Naive thymus-derived CD8-positive, alpha-beta T cell (primary cell): Measurements from ENCODE around the gene ADAMTS12. TPM values are rescaled to one million over a fixed set of nuclear protein-coding genes. Genes with fewer than 3 reads are reported as not detected.

Source experiments
- ATAC-seq, 2 donors: fragments of 150-1000 bp; cut with Tn5 transposase in 1 of 2; sonication (Bioruptor Pico), chemical (Tn5 transposase) in 1 of 2; 1 replicate in 1 of 2; 2 replicates in 1 of 2; pipeline ENCODE4 v1.10.0; 2021; ENCODE audit warnings: mild to moderate bottlenecking in 2 of 2, moderate library complexity in 2 of 2
- POLR2A ChIA-PET: fragments of 350-600 bp; sonication (Branson Sonifier 250); formaldehyde crosslinking; loops from one replicate; lab custom pipeline; 2021; ENCODE audit warnings: antibody characterized with exemption; lab: Charles Lee
- DNase-seq, 10 donors: peaks; one replicate each; pipeline versions ENCODE4 v3.0.0 to v3.0.0-alpha.2; 2020 to 2022
- H3K27ac Mint-ChIP-seq, 10 donors: one replicate each; pipeline ENCODE4 v1.8.0; 2020 to 2022; ENCODE audit warnings: mild to moderate bottlenecking in 10 of 10, mixed read lengths in 10 of 10, moderate library complexity in 4 of 10, inconsistent platforms in 1 of 10
- H3K27me3 Mint-ChIP-seq, 5 donors: one replicate each; pipeline ENCODE4 v1.8.0; 2021 to 2022; ENCODE audit warnings: mixed read lengths in 5 of 5
- H3K36me3 Mint-ChIP-seq, 3 donors: one replicate each; pipeline ENCODE4 v1.8.0; 2020 to 2022; ENCODE audit warnings: mixed read lengths in 3 of 3, mild to moderate bottlenecking in 2 of 3, inconsistent platforms in 1 of 3
- H3K4me1 Mint-ChIP-seq, 4 donors: one replicate each; pipeline ENCODE4 v1.8.0; 2021 to 2022; ENCODE audit warnings: mixed read lengths in 4 of 4
- H3K4me3 Mint-ChIP-seq, 10 donors: one replicate each; pipeline ENCODE4 v1.8.0; 2020 to 2022; ENCODE audit warnings: mild to moderate bottlenecking in 10 of 10, mixed read lengths in 10 of 10, moderate library complexity in 6 of 10, inconsistent platforms in 1 of 10
- H3K9me3 Mint-ChIP-seq, 9 donors: one replicate each; pipeline ENCODE4 v1.8.0; 2020 to 2022; ENCODE audit warnings: mixed read lengths in 9 of 9, mild to moderate bottlenecking in 3 of 9, inconsistent platforms in 1 of 9, moderate library complexity in 1 of 9
- polyA plus RNA-seq, 3 donors: library from polyadenylated mRNA; unstranded; fragments of 300-500 nt; fragmentation: Illumina TruSeq; gene quantifications; one replicate each; pipeline ENCODE4 v1.2.3, GENCODE V29; 2021
- total RNA-seq, 8 experiments: library from RNA in 2 of 8; stranded (reverse) in 2 of 8; gene quantifications; one replicate each; pipeline ENCODE4 v1.2.3 and lab custom pipeline; 2021 to 2026

The ADAMTS12 gene
- total and polyA plus RNA-seq, 5 experiments from 2014 or later: 0.05 TPM; not detected in 4

DNA sequence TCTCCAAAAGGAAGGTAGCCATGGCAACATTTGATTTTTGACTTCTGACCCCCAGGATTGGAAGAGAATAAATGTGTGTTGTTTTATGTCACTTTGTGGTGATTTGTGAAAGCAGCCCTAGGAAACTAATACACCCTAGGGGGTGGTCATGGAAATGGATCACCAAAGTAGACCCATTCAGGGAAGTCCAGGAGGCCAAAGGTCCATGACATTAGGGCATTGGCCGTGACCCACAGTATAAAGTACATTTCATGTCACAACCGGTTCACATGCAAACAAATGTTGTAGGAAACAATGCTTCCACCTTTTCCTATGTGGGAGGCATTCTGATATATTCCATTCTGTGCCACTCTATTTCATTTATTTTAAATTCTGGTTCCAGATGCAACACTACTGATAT lies 128.4 kb downstream of the ADAMTS12 start:
- peaks cover 0 to 6% (median 0%) of the 10 kb centered on the region in 5 donors for H3K27me3 Mint-ChIP-seq
- no peaks in the 10 kb centered on the region for H3K36me3 Mint-ChIP-seq
- no peak overlapping the region for H3K27ac Mint-ChIP-seq
- ATAC-seq: no peak
- H3K9me3 Mint-ChIP-seq: no peaks in the 10 kb centered on the region
- POLR2A ChIA-PET: no interaction called here
- DNase-seq: no peak
- peaks cover 0 to 18% (median 3%) of the 10 kb centered on the region in 4 donors for H3K4me1 Mint-ChIP-seq
- no peak overlapping the region for H3K4me3 Mint-ChIP-seq

DNA sequence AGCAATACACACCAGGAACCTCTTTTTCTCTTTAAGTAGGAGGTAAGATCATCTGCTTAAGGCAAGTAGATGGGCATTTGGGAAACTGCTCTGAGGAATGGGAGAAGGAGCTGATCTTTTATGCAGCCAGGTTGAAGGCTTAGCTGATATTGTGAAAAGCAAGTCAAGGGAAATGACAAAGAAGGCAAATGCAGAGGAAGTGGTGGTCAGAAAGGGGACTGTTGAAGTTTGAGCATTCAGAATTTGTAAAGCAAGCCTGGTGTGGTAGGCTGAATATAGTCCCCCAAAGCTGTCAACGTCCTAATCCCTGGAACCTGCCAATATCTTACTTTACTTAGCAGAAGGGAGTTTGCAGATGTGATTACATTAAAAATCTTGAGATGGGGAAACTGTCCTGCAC lies 128.9 kb downstream of the ADAMTS12 start:
- POLR2A ChIA-PET: no interaction called here
- peak overlapping the region in 1 of 10 donors; percentile 19 for H3K27ac Mint-ChIP-seq
- peaks cover 0 to 18% (median 3%) of the 10 kb centered on the region in 4 donors for H3K4me1 Mint-ChIP-seq

DNA sequence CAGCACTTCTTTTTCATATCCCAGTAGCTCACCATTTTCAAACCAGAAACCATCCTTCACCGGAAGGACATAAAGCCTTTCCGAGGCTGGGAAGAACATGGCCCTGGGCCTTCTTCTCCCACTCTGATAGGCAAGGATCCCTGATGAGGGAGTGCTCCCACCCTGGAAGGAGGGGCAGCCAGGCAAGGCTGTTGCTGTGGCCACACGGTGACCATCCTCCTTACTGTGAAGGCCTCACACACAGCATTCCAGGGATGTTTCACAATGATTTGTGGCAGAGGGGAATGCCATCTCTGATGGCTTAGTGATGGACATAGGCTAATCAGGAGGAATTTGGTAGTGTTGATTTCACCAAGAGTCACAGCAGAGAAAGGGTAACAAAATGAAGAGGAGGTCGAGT lies 130.7 kb downstream of the ADAMTS12 start:
- H3K4me1 Mint-ChIP-seq: peaks cover 0 to 18% (median 3%) of the 10 kb centered on the region in 4 donors
- DNase-seq (no peak), ATAC-seq (no peak)
- POLR2A ChIA-PET: no interaction called here
- no peak overlapping the region for H3K4me3 Mint-ChIP-seq
- H3K27me3 Mint-ChIP-seq: peaks cover 0 to 4% (median 0%) of the 10 kb centered on the region in 5 donors
- no peaks in the 10 kb centered on the region for H3K9me3 Mint-ChIP-seq
- no peak overlapping the region for H3K27ac Mint-ChIP-seq
- H3K36me3 Mint-ChIP-seq: no peaks in the 10 kb centered on the region

More for the DNA sequence above, 128.9 kb downstream of the ADAMTS12 start:
- ATAC-seq: no peak
- no peak overlapping the region for H3K4me3 Mint-ChIP-seq
- H3K9me3 Mint-ChIP-seq: no peaks in the 10 kb centered on the region
- peaks cover 0 to 7% (median 0%) of the 10 kb centered on the region in 5 donors for H3K27me3 Mint-ChIP-seq
- no peaks in the 10 kb centered on the region for H3K36me3 Mint-ChIP-seq
- DNase-seq: no peak

DNA sequence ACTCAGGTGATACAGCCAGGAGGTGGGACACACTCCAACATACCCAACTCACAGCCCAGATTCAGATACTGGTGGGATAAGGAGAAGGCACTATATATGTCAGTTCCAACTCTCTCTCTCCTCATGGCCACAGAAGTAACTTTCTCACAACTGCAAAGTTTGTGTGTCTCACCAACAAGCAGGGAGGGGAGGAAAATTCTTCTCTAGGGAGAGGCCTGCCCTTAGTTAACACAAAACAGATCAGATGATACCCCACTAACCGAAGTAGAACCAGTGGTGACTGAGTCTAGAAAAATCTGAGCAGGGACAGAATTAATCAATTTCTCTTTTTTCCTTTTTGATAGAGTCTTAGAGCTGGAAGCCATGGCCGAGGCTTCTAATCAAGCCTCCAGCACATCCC lies 133.1 kb downstream of the ADAMTS12 start:
- DNase-seq: no peak
- POLR2A ChIA-PET: no interaction called here
- Mint-ChIP-seq H3K27me3 (peaks cover 0 to 4% (median 0%) of the 10 kb centered on the region in 5 donors), H3K4me1 (peaks cover 0 to 9% (median 3%) of the 10 kb centered on the region in 4 donors), H3K27ac (peak overlapping the region in 1 of 10 donors; percentile 37), H3K36me3 (no peaks in the 10 kb centered on the region), H3K9me3 (no peaks in the 10 kb centered on the region), H3K4me3 (no peak overlapping the region)
- ATAC-seq: no peak

DNA sequence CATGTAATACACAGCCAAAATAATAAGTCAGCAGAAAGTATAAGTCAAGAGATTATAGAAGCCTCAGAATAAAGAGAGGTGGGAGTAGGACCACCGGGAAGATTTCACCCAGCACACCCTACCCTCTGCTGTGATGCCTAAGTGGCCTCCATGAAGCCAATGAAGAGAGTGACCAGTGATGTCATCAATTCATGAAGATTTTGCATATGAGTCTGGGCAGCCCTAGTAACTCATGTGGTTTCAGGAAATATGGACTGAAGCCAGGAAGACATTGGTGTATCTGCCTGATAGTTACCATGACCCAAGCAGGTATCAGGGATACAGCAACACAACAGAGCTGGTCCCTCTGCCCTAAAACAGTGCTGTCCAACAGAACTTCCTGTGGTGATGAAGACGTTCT lies 135.3 kb downstream of the ADAMTS12 start:
- Mint-ChIP-seq H3K27me3 (peaks cover 0 to 10% (median 0%) of the 10 kb centered on the region in 5 donors), H3K36me3 (no peaks in the 10 kb centered on the region), H3K4me3 (no peak overlapping the region), H3K27ac (no peak overlapping the region), H3K4me1 (no peaks in the 10 kb centered on the region), H3K9me3 (no peaks in the 10 kb centered on the region)
- no peak for DNase-seq
- ATAC-seq: no peak
- POLR2A ChIA-PET: no interaction called here

DNA sequence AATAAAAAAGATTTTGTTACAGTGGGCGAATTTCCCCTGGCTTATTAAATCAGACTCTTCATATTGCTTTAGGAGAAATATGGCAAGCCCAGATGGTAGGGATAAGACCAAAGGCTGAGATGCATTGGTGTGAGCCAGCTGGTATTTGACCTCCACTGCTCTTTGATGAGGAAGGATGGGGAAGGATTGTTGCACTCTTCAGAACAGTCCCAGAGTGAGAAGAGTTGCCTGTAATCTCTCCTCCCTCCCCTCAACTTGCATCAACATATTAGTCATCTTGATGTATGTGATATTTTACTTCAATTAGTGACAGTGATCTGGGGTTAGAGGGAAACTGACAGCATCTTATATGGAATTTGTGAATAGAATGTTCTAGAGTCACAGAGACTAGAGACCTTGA lies 136.6 kb downstream of the ADAMTS12 start:
- H3K27ac Mint-ChIP-seq: no peak overlapping the region
- DNase-seq: no peak
- H3K4me3 Mint-ChIP-seq: no peak overlapping the region
- POLR2A ChIA-PET: no interaction called here
- ATAC-seq: no peak
- peaks cover 0 to 10% (median 0%) of the 10 kb centered on the region in 5 donors for H3K27me3 Mint-ChIP-seq
- no peaks in the 10 kb centered on the region for H3K36me3 Mint-ChIP-seq
- H3K9me3 Mint-ChIP-seq: no peaks in the 10 kb centered on the region
- H3K4me1 Mint-ChIP-seq: no peaks in the 10 kb centered on the region

DNA sequence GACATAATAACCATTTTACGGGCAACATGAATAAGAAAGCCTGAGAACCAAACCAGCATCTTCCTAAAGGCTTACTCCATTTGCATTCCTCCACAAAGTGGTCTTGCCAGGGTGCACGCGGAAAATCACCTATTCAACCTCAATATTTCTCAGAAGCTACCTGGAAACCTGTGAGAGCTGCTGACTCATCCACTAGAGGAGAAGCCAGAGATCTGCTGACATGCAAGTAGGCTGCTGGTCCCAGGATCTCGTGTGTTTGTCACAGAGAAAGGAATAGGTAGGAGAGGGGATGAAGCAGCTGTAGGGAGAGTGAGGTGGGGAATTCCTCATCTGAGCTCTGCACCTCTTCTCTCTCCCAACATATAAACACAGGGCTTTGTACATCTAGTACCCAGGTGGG lies 138.1 kb downstream of the ADAMTS12 start:
- POLR2A ChIA-PET: no interaction called here
- DNase-seq (no peak), ATAC-seq (no peak)
- Mint-ChIP-seq H3K9me3 (no peaks in the 10 kb centered on the region), H3K4me1 (no peaks in the 10 kb centered on the region), H3K27me3 (peaks cover 0 to 10% (median 0%) of the 10 kb centered on the region in 5 donors), H3K4me3 (no peak overlapping the region), H3K36me3 (no peaks in the 10 kb centered on the region), H3K27ac (no peak overlapping the region)

DNA sequence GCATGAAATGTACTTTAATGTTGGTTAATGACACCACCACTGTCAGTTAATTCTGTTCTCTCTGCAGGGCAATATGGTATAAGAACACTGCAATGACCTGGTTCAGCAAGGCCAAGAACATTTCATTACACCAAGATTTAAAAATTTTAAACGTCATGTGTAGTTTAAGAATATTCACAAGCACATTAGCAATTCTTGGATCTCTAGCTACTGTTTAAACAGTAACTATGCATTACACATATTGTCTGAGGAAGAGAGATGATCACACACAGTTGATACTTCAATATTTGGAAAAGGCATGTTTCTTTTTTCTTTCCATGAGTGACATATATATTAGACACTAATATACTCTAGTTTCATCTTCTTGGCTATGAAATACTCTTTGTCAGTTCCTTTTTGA lies 143.0 kb downstream of the ADAMTS12 start:
- Mint-ChIP-seq H3K27me3 (peaks cover 0 to 10% (median 0%) of the 10 kb centered on the region in 5 donors), H3K36me3 (no peaks in the 10 kb centered on the region), H3K4me3 (no peak overlapping the region), H3K9me3 (no peaks in the 10 kb centered on the region), H3K27ac (no peak overlapping the region), H3K4me1 (no peaks in the 10 kb centered on the region)
- POLR2A ChIA-PET: no interaction called here
- ATAC-seq (no peak), DNase-seq (no peak)

DNA sequence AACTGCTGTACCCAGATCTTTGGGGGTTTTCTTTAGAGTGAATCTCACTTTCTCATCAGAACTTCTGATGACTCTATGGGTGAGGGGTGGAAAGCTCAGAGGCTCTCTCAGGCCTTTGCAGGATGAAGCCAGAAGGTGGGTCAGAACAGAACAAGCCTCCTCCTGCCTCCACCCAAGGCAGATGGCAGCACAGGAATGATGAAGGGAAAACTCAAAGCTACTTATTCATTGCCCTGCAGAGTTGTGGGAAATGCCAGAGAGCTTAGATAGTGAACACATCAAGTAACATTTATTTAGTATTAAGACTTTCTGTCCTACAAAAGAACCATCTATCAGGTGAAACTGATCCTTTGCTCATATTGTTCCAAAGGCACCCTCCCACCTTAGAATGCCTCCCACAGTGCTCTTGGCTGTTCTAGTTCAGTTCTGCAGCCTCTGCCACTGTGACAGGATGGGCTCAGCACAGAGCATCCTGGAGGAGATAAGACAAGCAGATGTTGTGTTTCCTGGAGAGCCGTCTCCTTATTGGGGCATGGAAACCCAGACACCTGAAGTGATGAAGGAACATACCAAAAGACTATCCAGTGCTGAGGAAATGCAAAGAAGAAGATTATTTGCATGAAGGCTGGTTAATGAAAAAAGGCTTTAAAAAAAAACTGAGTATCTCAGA lies 146.6 kb downstream of the ADAMTS12 start:
- H3K9me3 Mint-ChIP-seq: no peaks in the 10 kb centered on the region
- no peak for ATAC-seq
- POLR2A ChIA-PET: no interaction called here

DNA sequence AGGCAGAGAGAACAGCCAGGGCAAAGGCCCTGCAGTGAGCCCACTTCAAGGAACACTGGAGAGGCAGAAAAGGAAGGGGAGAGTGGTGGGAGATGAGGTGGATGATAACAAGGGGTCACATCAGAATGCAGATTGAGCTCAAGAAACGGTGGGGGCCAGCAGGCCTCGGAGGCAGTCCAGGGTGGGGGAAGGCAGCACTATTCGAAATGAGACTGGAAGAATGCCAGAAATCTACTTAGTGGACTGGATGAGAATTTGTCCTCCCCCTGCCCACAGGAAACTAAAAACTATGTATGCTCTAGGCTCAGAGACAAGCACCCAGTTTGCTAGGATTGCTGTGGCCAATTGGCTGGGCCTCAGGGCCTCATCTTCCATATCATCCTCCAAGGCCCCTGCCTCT lies 148.7 kb downstream of the ADAMTS12 start:
- Mint-ChIP-seq H3K36me3 (no peaks in the 10 kb centered on the region), H3K27ac (no peak overlapping the region), H3K9me3 (no peaks in the 10 kb centered on the region), H3K27me3 (peaks cover 0 to 4% (median 0%) of the 10 kb centered on the region in 5 donors), H3K4me3 (no peak overlapping the region), H3K4me1 (no peaks in the 10 kb centered on the region)
- no peak for ATAC-seq
- no peak for DNase-seq
- POLR2A ChIA-PET: no interaction called here

More for the DNA sequence above, 146.6 kb downstream of the ADAMTS12 start:
- H3K27ac Mint-ChIP-seq: peak overlapping the region in 1 of 10 donors; percentile 36
- no peaks in the 10 kb centered on the region for H3K36me3 Mint-ChIP-seq
- DNase-seq: no peak
- H3K27me3 Mint-ChIP-seq: peaks cover 0 to 2% (median 0%) of the 10 kb centered on the region in 5 donors
- no peaks in the 10 kb centered on the region for H3K4me1 Mint-ChIP-seq
- no peak overlapping the region for H3K4me3 Mint-ChIP-seq

DNA sequence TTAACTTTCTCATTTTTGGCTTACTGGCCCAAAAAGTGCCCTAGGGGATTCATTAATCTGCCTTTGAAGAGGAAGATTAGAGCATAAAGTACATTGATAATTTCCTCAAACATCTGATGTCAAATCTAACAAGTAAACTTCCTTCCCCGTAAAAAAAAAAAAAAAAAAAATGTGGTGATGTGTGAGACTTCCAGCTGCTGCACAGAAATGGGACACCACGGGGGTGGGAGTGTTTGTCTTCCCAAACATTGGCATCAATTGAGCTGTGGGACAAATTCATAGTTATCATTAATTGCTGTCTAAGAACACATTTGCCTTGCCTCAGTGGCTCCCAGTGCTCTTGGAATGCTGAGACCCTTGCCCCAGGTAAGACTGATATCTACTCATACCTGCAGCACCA lies 149.6 kb downstream of the ADAMTS12 start:
- POLR2A ChIA-PET: no interaction called here
- Mint-ChIP-seq H3K36me3 (no peaks in the 10 kb centered on the region), H3K4me3 (no peak overlapping the region), H3K27ac (no peak overlapping the region), H3K4me1 (no peaks in the 10 kb centered on the region), H3K9me3 (no peaks in the 10 kb centered on the region), H3K27me3 (peaks cover 0 to 4% (median 0%) of the 10 kb centered on the region in 5 donors)
- no peak for ATAC-seq
- no peak for DNase-seq

DNA sequence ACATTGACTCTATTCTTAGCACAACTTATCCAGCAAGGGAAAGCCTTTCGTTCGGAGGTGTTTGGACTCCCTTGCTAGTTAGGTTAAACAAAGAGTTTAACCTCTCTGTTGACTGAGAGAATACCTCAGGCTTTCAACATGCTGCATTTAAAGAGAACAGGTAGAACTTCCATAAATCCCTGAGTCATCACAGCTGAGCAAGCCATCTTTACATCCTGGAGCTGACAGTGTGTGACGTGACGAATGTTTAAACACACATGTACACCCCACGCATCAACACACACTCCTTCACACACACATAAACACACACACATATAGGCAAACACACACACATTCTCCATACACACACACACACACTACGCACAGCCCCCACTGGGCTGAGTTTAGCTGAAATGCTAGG lies 152.8 kb downstream of the ADAMTS12 start:
- Mint-ChIP-seq H3K27ac (no peak overlapping the region), H3K36me3 (no peaks in the 10 kb centered on the region), H3K9me3 (no peaks in the 10 kb centered on the region), H3K4me1 (no peaks in the 10 kb centered on the region), H3K27me3 (peaks cover 0 to 6% (median 1%) of the 10 kb centered on the region in 5 donors), H3K4me3 (no peak overlapping the region)
- POLR2A ChIA-PET: no interaction called here
- no peak for ATAC-seq
- DNase-seq: no peak

DNA sequence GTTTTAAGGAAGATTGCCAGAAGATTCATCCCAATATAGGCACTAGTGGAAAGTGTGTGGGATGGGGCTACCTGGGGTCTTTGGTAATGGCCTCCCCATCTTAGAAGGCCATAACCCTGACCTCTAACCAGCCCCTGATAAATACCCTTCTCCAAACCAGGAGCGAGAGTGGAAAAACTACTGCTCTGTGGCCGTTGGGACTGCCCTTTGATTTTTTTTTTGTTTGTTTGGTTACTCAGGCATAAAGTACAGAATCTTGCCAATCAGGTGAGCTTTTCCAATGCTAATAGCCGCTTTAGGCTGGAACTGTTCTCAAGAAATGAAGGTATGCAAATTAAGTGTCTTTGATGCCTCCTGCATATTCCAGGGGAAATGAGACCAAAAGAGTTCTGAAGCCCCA lies 153.7 kb downstream of the ADAMTS12 start:
- H3K27ac Mint-ChIP-seq: no peak overlapping the region
- H3K36me3 Mint-ChIP-seq: no peaks in the 10 kb centered on the region
- POLR2A ChIA-PET: no interaction called here
- H3K27me3 Mint-ChIP-seq: peaks cover 0 to 9% (median 0%) of the 10 kb centered on the region in 5 donors
- no peak overlapping the region for H3K4me3 Mint-ChIP-seq
- ATAC-seq (no peak), DNase-seq (no peak)
- no peaks in the 10 kb centered on the region for H3K4me1 Mint-ChIP-seq
- H3K9me3 Mint-ChIP-seq: no peaks in the 10 kb centered on the region

DNA sequence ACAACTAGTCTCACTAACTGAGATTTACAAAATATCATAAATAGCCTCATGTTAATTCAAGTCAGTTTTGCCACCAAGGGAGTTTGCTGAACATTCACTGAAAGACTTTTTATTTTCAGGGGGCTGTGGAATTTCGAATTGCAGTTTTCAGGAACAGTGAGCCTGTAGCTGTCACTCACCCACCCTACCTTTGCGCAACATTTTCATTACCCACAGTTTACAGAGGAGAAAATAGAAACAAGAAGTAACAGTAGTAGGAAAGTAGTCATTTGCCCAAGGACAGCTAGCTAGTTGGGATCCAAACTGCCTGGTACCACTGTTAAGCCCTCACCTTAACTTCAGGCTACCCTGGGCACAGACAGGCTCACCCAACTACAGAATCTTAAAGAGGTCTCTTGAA lies 154.1 kb downstream of the ADAMTS12 start:
- DNase-seq: no peak
- Mint-ChIP-seq H3K27me3 (peaks cover 0 to 9% (median 0%) of the 10 kb centered on the region in 5 donors), H3K27ac (no peak overlapping the region), H3K36me3 (no peaks in the 10 kb centered on the region), H3K9me3 (no peaks in the 10 kb centered on the region), H3K4me3 (no peak overlapping the region), H3K4me1 (no peaks in the 10 kb centered on the region)
- no peak for ATAC-seq
- POLR2A ChIA-PET: no interaction called here
